C4-2B (cell line): ENCODE results near the gene FOXK2.

Experiments used
- ZFX ChIP-seq: fragments of 450-650 bp; IDR thresholded peaks from 2 replicates; pipeline ENCODE4 v1.6.1; 2017
- TF ChIP-seq, protein P1 (sequence below): fragments of 450-650 bp; conservative IDR thresholded peaks from 2 replicates; pipeline ENCODE4 v1.5.1; 2017; ENCODE audit warnings: mild to moderate bottlenecking

DNA sequence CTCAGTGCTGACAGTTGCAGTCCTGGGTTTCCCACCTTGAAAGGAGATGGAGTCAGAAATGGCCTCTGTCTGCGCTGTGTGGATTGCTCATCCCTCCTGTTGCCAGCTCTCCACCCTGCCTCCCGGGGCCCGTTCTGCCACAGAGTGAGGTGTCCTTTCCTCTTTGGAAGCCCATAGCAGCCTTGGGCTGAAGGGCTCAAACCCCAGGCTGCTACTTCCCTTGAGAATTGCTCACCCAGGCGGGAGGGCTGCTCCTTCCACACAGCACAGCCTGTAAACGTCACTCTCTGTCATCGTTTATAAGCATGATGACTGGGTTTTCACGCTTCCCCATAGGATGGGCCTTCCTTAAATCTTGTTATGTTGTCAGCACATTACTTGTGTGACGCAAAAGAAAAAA is 62.7 kb downstream of the FOXK2 start:
- TF ChIP-seq, protein P1, sequence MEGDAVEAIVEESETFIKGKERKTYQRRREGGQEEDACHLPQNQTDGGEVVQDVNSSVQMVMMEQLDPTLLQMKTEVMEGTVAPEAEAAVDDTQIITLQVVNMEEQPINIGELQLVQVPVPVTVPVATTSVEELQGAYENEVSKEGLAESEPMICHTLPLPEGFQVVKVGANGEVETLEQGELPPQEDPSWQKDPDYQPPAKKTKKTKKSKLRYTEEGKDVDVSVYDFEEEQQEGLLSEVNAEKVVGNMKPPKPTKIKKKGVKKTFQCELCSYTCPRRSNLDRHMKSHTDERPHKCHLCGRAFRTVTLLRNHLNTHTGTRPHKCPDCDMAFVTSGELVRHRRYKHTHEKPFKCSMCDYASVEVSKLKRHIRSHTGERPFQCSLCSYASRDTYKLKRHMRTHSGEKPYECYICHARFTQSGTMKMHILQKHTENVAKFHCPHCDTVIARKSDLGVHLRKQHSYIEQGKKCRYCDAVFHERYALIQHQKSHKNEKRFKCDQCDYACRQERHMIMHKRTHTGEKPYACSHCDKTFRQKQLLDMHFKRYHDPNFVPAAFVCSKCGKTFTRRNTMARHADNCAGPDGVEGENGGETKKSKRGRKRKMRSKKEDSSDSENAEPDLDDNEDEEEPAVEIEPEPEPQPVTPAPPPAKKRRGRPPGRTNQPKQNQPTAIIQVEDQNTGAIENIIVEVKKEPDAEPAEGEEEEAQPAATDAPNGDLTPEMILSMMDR = no peak
- no peak for TF ChIP-seq ZFX
